Stimulated activated naive CD8-positive, alpha-beta T cell treated with anti-CD3 and anti-CD28 coated beads, Interleukin-15, Interleukin-2, amounts not matched to agents 100 ng/mL and 50 ng/mL, for 24 hours (primary cell): ENCODE measurements around the gene CCDC33.
A peak's percentile ranks its signal among the peaks of the same experiment; 100 is the strongest.
"Not testable (repeated sequence)": the region's sequence is repeated elsewhere in the genome, so short reads cannot be mapped to it uniquely, and the experiment has no call there.

Source experiments
- H3K27ac Mint-ChIP-seq: one replicate; pipeline ENCODE4 v1.8.0; 2021; ENCODE audit warnings: mild to moderate bottlenecking, mixed read lengths
- H3K27me3 Mint-ChIP-seq: one replicate; pipeline ENCODE4 v1.8.0; 2021; ENCODE audit warnings: mixed read lengths
- H3K36me3 Mint-ChIP-seq: one replicate; pipeline ENCODE4 v1.8.0; 2021; ENCODE audit warnings: low read depth, mixed read lengths
- H3K4me1 Mint-ChIP-seq: one replicate; pipeline ENCODE4 v1.8.0; 2021; ENCODE audit warnings: low read depth, mixed read lengths
- H3K4me3 Mint-ChIP-seq: one replicate; pipeline ENCODE4 v1.8.0; 2021; ENCODE audit warnings: mild to moderate bottlenecking, mixed read lengths
- H3K9me3 Mint-ChIP-seq: one replicate; pipeline ENCODE4 v1.8.0; 2021; ENCODE audit warnings: mixed read lengths

The CCDC33 gene

DNA sequence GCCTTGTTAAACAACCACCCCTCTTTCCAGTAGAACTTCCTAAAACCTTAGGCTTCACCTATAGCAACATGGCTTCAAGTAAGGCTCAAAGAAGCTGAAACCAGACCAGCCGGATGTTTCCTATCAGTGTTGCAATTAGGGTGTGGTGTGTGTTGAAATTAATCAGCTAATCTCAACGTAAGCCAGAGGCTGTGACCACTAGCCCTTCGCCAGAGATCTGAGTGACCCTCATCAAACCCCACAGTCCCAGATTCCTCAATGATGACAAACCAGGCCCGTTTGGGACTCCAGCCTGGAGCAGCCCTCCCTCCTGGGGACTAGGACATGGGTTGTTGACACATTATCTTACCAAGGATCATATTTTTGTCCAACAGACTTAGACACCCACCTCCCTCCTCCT, 104.0 kb downstream of the CCDC33 start:
- Mint-ChIP-seq H3K27ac (no peak overlapping the region), H3K9me3 (no peaks in the 10 kb centered on the region), H3K36me3 (no peaks in the 10 kb centered on the region), H3K4me3 (no peak overlapping the region), H3K27me3 (no peaks in the 10 kb centered on the region), H3K4me1 (peaks cover 8% of the 10 kb centered on the region)

DNA sequence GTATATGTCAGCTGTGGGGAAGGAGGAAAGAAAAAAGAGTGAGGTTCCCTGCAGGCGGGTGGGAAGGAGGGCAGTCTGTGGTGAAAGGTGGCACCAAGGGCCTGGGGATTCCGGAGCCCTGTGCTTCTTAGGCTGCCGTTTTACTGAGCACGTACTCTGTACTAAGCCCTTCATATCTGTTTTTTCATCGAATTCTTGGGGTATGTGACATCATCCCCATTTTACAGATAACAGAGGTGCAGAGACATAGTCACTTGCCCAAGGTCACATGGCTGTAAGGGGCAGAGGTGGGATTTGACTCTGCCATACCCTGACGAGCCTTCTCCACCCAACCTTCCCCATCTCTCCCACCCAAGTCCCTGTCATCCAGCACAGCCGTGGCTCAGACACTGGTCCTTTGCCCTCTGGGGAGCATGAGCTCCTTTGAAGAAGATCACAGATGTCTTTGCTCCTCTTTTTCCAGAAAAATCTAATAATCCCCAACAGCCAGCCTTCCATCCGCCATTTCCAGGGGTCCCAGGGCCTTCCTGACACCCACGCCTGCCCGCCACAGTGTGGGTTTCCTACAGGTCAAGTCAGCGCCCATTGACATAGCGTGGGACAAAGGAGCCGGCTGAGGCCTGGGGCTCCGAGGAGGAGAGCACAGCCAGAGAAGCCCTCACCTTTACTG, 107.1 kb downstream of the CCDC33 start:
- Mint-ChIP-seq H3K9me3 (no peaks in the 10 kb centered on the region), H3K36me3 (no peaks in the 10 kb centered on the region), H3K27me3 (peaks cover 3% of the 10 kb centered on the region), H3K4me1 (peaks cover 17% of the 10 kb centered on the region), H3K27ac (no peak overlapping the region), H3K4me3 (no peak overlapping the region)

DNA sequence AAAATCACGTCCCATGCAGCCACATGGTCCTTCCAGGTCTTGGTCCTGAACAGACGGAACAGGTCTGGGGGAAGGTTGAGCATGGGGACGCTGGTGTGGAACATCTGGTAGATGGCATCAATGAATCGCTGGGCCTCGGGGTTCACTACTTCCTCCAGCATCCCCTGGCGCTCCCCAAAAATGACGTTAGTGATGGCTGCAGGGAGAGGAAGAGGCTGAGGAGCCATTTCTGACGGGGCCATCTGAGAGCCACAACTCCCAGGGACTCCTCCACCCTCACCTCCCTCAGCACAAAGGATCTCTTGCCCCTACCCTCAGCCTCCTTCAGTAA, 107.6 kb downstream of the CCDC33 start:
- Mint-ChIP-seq H3K36me3 (no peaks in the 10 kb centered on the region), H3K4me1 (peaks cover 17% of the 10 kb centered on the region), H3K4me3 (no peak overlapping the region), H3K27ac (no peak overlapping the region), H3K27me3 (peaks cover 3% of the 10 kb centered on the region), H3K9me3 (no peaks in the 10 kb centered on the region)

DNA sequence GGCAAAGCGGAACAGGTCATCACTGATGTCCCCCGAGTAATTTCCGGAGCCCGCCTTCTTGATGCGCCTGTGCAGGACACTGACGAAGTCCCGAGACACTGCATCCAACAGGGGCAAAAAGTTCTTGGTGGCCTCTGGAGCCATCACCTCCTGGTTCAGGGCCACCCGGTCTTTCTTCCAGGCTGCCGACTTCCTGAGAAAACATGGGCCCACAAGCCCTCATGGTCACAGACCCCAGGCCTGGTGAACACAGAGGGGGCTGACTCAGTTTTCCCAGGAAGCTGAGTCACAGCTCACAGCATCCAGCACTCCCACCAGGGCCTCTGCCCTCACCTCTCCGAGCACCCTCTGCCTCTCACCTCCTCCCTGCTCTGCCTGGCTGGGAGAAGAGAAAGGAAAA, 108.9 kb downstream of the CCDC33 start:
- Mint-ChIP-seq H3K27me3 (peaks cover 7% of the 10 kb centered on the region), H3K36me3 (no peaks in the 10 kb centered on the region), H3K27ac (peak overlapping the region; percentile 49), H3K4me3 (peak overlapping the region; percentile 6), H3K9me3 (no peaks in the 10 kb centered on the region), H3K4me1 (peaks cover 17% of the 10 kb centered on the region)

DNA sequence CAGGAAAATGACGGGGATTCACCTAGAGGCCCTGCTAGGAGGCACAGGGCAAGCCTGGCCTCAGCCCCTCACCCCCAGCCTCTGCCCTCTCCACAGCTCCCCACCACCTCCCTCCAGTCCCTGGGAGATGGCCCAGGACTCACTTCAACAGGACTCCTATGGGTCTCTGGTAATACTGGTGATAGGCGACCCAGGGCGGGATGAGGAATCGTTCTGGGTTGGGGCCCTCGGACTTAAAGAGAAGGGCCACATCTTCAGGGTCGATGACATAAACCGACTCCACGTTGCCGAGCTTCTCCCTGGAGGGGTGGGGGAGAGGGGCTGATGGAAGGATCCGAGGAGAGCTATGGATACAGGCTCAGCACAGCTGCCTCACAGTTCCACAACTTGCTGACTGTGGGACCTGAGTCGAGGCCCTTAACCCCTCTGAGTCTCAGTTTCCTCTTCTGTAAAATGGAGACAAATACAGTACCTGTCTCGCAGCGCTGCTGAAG, 111.7 kb downstream of the CCDC33 start:
- peaks cover 3% of the 10 kb centered on the region for H3K9me3 Mint-ChIP-seq
- H3K27me3 Mint-ChIP-seq = peaks cover 10% of the 10 kb centered on the region
- peaks cover 17% of the 10 kb centered on the region for H3K4me1 Mint-ChIP-seq
- peak overlapping the region; percentile 53 for H3K27ac Mint-ChIP-seq
- H3K36me3 Mint-ChIP-seq = no peaks in the 10 kb centered on the region
- no peak overlapping the region for H3K4me3 Mint-ChIP-seq

DNA sequence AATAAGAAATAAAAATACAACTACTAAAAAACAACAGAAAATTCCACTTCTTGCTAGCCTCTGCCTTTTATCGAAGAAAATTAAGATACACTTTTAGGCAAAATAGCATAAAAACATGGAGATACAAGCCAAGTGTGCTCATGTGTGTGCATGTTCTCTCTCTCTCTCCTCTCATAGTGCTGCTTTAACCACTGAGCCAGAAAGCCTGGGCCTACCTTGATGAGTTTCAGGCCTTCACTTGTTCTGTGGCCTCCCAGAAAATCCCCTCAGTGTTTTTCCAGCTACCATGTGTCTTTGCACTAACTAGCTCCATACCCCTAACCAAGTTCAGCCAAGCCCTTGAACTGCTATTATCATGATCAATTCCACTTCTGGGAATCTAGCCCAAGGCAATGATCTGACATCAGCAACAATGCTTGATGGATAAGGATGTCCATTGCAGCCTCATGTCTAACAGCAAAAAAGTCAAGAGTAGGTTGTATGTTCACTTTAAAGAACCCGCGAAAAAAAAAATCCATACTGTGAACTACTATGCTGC, 113.2 kb downstream of the CCDC33 start:
- Mint-ChIP-seq H3K27ac (no peak overlapping the region), H3K27me3 (peaks cover 14% of the 10 kb centered on the region), H3K4me1 (peaks cover 16% of the 10 kb centered on the region), H3K4me3 (no peak overlapping the region), H3K36me3 (no peaks in the 10 kb centered on the region), H3K9me3 (peaks cover 7% of the 10 kb centered on the region)

DNA sequence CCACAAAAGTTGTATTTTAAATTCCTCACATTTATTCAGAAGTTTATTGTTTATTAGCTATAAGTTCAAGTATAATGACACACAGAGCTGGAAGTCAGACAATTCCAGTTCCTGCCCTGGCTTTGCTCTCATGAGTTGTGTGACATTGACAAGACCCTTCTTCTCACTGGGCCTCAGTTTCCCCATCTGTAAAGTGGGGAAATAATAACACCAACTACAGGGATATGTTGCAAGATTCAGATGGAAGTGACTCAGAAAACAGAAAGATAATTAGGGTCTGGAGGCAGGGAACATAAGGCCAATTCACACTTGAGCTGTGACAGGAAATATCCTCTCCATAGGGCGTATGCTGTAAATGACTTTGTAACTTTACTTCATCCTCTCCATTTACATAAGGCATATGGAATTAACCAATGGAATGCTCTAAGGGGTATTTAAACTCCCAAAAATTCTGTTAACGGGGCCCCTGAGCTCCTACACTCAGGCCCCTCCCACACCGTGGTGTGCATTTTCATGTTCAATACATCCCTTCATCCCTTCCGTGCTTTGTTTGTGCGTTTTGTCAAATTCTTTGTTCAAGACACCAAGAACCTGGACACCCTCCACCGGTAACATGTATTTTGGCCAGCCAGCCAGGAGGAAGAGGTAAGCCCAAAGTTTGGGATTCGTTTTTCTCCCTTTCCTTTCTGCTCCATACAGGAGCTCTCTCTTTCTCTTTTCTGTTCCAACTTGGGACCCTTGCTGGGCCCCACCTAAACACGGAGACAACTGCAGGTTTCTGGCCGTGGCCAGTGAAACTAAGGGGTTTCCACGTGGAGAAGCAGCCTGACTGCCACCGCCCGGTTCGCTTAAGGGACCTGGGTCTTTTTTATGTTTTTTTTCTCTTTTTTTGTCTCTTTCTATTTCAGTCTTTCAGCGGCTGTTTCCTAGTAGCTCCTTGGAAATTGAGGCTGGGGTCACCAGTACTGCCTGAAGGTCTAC, 114.5 kb downstream of the CCDC33 start:
- Mint-ChIP-seq H3K36me3 (no peaks in the 10 kb centered on the region), H3K4me1 (peaks cover 4% of the 10 kb centered on the region), H3K27ac (no peak overlapping the region), H3K4me3 (no peak overlapping the region), H3K27me3 (peaks cover 23% of the 10 kb centered on the region), H3K9me3 (peaks cover 16% of the 10 kb centered on the region)

DNA sequence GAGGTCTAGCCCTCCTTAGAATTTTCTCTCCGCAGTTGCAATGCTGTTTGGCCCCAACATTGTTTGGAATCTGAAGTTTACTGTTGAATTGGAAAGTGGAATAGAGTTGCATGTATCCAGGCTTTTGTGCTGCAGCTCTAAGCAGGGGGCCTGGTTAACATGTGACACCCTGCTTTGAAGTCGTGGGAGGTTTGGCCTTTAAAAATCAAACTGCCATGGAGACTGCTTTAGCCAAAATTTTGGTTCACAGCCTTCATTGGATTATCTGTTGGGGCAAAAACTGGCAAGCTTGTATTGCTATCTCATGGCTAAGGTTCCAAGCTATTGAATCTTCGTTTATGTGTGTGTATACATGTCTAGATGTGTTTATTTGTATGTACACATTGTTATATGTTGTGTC, 115.5 kb downstream of the CCDC33 start:
- Mint-ChIP-seq H3K9me3 (peaks cover 16% of the 10 kb centered on the region), H3K36me3 (no peaks in the 10 kb centered on the region), H3K4me1 (no peaks in the 10 kb centered on the region), H3K27ac (no peak overlapping the region), H3K4me3 (no peak overlapping the region), H3K27me3 (peaks cover 23% of the 10 kb centered on the region)

DNA sequence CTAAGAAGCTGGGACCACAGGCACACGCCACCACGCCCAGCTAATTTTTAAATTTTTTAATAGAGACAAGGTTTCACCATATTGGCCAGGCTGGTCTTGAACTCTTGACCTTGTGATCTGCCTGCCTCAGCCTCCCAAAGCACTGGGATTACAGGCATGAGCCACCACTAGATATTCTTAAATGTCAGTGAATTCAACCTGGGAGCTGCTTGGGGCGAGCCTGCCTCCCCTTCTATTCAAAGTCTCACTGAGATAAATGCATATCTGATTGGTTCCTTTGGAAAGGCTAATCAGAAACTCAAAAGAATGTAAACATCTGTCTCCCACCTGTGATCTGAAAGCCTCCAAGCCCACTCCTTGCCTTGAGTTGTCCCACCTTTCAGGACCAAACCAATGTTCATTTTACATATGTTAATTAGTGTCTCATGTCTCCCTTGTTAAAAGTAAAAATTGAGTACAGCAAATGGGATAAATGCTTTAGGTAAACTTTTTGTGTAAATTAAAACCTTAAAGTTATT, 116.3 kb downstream of the CCDC33 start:
- Mint-ChIP-seq H3K4me3 (no peak overlapping the region), H3K36me3 (no peaks in the 10 kb centered on the region), H3K9me3 (peaks cover 16% of the 10 kb centered on the region), H3K27me3 (peaks cover 21% of the 10 kb centered on the region), H3K27ac (no peak overlapping the region), H3K4me1 (no peaks in the 10 kb centered on the region)

DNA sequence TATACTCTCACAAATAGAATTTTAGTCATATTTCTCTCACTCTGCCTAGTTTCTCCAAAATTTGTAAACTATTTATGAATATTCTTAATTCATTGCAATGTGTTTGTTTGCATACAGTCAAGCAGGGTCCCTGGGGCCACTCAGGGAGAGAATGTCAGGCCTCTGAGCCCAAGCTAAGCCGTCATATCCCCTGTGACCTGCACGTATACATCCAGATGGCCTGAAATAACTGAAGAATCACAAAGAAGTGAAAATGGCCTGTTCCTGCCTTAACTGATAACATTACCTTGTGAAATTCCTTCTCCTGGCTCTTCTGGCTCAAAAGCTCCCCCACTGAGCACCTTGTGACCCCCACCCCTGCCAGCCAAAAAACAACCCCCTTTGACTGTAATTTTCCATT, 117.9 kb downstream of the CCDC33 start:
- H3K9me3 Mint-ChIP-seq = peaks cover 16% of the 10 kb centered on the region
- not testable (repeated sequence) for H3K27ac Mint-ChIP-seq, H3K36me3 Mint-ChIP-seq, H3K4me1 Mint-ChIP-seq, H3K4me3 Mint-ChIP-seq
- H3K27me3 Mint-ChIP-seq = peaks cover 20% of the 10 kb centered on the region

DNA sequence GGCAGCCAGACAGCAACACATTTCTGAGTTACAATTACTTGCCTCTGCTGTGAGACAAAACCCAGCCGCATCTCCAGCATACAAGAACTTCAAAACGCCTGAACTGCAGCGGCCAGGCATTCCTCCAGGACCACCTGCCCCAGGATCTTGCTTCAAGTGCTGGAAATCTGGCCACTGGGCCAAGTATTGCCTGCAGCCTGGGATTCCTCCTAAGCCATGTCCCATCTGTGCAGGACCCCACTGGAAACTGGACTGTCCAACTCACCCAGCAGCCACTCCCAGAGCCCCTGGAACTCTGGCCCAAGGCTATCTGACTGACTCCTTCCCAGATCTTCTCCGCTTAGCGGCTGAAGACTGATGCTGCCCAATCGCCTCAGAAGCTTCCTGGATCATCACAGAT, 119.9 kb downstream of the CCDC33 start:
- Mint-ChIP-seq H3K27me3 (peaks cover 16% of the 10 kb centered on the region), H3K9me3 (peaks cover 16% of the 10 kb centered on the region)
- not testable (repeated sequence) for H3K4me3 Mint-ChIP-seq, H3K4me1 Mint-ChIP-seq, H3K36me3 Mint-ChIP-seq, H3K27ac Mint-ChIP-seq

DNA sequence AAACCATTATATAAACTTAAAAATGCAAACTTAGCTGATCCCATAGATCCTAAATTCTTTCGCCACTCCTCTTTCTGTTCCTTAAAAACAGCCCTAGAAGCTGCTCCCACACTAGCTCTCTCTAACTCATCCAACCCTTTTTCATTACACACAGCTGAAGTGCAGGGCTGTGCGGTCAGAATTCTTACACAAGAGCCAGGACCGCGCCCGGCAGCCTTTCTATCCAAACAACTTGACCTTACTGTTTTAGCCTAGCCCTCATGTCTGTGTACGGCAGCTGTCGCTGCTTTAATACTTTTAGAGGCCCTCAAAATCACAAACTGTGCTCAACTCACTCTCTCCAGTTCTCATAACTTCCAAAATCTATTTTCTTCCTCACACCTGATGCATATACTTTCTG, 121.4 kb downstream of the CCDC33 start:
- not testable (repeated sequence) for H3K27ac Mint-ChIP-seq, H3K36me3 Mint-ChIP-seq, H3K4me1 Mint-ChIP-seq, H3K4me3 Mint-ChIP-seq
- Mint-ChIP-seq H3K9me3 (peaks cover 16% of the 10 kb centered on the region), H3K27me3 (peaks cover 21% of the 10 kb centered on the region)

DNA sequence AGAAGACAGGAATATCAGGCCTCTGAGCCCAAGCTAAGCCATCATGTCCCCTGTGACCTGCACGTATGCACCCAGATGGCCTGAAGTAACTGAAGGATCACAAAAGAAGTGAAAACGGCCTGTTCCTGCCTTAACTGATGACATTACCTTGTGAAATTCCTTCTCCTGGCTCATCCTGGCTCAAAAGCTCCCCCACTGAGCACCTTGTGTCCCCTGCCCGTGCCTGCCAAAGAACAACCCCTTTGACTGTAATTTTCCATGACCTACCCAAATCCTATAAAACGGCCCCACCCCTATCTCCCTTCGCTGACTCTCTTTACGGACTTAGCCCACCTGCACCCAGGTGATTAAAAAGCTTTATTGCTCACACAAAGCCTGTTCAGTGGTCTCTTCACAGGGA, 123.2 kb downstream of the CCDC33 start:
- H3K27me3 Mint-ChIP-seq = peaks cover 19% of the 10 kb centered on the region
- not testable (repeated sequence) for H3K9me3 Mint-ChIP-seq, H3K4me3 Mint-ChIP-seq, H3K4me1 Mint-ChIP-seq, H3K27ac Mint-ChIP-seq, H3K36me3 Mint-ChIP-seq

DNA sequence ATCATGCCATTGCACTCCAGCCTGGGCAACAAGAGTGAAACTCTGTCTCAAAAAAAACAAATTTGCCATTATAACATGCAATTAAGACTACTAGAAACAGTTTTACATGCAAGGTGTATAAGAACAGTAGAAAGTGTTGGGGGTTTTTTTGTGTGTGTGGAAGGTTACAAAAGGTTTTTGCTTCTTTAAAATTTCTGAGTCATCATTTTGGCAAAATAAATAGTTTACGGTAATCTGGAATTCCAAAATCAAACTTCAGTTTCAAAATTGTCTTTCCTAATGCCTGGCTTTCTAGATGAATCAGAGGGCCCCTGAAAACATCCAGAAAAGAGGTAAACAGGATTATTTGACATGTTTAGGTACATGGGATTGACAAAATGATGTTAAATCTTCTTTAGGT, 124.7 kb downstream of the CCDC33 start:
- not testable (repeated sequence) for H3K4me1 Mint-ChIP-seq, H3K9me3 Mint-ChIP-seq, H3K36me3 Mint-ChIP-seq, H3K27ac Mint-ChIP-seq, H3K4me3 Mint-ChIP-seq
- peaks cover 21% of the 10 kb centered on the region for H3K27me3 Mint-ChIP-seq

DNA sequence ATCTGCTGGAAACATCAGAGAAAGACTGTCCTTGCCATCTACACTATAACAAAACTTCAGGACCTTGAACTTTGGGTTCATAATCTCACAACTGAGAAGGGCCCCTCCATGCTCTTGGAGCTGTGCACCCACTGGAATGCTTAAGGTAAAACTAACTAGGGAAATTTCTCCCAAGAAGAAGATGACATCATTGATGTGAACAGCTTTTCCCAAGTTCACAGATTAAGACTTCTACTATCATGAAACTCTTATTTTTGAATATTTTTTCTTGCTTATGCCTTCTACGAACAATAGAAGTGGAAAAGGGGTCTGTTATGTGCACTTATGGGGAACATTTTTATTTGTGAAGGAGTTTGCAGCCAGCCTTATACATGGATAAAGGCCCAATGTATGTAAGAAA, 126.4 kb downstream of the CCDC33 start:
- Mint-ChIP-seq H3K4me1 (peaks cover 5% of the 10 kb centered on the region), H3K36me3 (no peaks in the 10 kb centered on the region), H3K27me3 (peaks cover 32% of the 10 kb centered on the region)

More for the DNA sequence above, 126.4 kb downstream of the CCDC33 start:
- Mint-ChIP-seq H3K9me3 (no peaks in the 10 kb centered on the region), H3K4me3 (no peak overlapping the region), H3K27ac (no peak overlapping the region)
